Fibroblast of skin of right biceps (primary cell): ENCODE results near the gene MTCL3.

Source experiments
- DNase-seq: peaks from one replicate; pipeline ENCODE4 v3.0.0-alpha.2; 2013

Gene MTCL3

DNA sequence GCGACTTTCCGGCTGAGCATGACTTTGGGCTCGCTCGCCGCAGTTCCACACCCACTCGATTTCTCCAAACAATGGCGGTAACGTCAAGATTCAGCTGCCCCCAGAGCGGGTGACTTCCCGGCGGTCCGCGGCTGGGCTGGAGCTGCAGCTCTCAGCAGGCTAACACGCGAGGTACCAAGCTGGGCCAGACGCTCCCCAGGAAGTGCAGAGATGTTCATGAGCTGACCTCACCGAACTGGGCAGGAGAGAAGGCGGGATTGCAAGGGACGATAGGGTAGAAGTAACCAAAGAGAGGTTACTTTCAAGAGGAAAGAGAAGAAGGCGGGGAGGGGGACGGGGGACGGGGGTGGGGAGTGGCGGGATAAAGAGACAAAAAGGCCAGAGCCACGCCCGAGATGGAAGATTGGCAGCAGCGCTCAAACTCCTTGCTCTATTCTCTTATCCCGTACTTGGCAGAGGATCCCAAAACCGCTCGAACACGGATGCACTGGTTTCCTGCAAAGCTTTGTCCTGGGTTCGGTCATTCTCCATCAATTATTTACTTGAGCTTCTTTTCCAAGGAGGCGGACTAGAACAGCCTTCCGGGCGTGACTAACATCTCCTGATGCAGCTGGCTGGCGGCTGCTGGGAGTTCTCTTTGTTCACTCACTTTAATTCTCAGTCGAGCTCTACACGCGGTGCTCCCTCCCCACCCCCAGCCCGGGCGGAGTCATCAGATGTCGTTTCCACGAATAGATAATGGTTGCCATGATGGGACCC is at the start of gene MTCL3:
TSS of gene MTCL3 (minus strand) at position 626 of the 759 bp plus-strand sequence.
- peak; percentile 67 for DNase-seq

- DNase-seq, result no peak
Measured at GRCh38 chr6:127567476-127567875, 48.3 kb upstream of the MTCL3 start.

DNA sequence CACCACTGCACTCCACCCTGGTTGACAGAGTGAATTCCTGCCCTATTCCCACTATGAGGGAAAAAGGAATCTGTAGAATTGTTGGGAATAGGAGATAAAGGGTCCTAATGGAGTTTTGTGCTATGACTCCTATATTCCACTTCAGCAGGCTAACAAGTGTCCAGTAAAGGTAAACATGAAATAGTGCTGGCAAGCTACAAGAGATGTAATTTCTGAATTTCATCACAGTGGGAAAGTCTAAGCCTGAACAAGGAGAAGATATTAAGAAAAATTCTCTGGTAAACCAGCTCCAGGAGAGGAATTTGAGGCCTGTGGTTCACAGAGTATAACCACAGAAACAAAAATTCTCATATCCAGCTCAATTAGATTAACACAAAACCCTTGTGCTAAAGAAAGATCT is 47.5 kb upstream of the MTCL3 start:
- peak; percentile 17 for DNase-seq

- DNase-seq, result no peak
Measured at GRCh38 chr6:127566119-127566518, 47.0 kb upstream of the MTCL3 start.

DNA sequence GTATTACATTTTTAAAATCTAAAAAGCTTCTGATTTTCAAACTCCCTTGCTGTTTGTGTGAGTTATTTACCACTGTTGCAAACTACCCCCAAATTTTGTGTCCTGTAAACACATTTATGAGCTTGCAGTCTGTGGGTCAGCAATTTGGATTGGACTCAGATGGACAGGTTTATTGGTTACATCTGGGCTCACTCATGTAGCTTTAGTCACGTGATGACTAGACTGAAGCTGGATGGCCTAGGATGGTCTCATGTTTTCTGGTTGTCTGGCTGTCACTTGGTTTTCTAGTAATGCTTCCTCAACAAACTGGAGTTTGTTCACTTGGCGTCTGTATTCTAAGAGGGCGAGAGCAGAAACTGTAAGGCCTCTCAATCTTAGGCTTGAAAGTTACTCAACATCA is 45.6 kb upstream of the MTCL3 start:
- no peak for DNase-seq

- no peak for DNase-seq
Measured at GRCh38 chr6:127561660-127562059, 42.5 kb upstream of the MTCL3 start.

GRCh38 chr6:127554435-127555006 is 35.4 kb upstream of the MTCL3 start:
- peak; percentile 33 for DNase-seq

DNA sequence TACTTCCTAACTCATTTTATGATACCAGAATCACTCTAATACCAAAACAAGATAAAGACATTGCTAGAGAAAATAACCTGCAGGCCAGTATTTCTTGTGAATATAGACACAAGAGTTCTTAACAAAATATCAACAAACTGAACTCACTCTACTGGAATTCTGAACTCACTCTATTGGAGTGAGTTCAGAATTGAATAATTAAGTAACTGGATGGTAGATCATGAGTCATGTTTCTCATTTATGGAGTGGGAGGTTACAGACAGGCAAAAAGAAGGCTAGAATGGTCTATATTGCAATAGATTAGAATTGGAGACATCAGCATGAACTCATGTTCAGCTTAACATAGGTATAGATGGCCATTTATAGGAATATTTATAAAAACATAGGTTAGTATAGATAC is 31.3 kb upstream of the MTCL3 start:
- DNase-seq, result peak; percentile 68

GRCh38 chr6:127547904-127548649 is 28.9 kb upstream of the MTCL3 start:
- peak; percentile 21 for DNase-seq

GRCh38 chr6:127547215-127547614 is 28.1 kb upstream of the MTCL3 start:
- DNase-seq, result no peak

DNA sequence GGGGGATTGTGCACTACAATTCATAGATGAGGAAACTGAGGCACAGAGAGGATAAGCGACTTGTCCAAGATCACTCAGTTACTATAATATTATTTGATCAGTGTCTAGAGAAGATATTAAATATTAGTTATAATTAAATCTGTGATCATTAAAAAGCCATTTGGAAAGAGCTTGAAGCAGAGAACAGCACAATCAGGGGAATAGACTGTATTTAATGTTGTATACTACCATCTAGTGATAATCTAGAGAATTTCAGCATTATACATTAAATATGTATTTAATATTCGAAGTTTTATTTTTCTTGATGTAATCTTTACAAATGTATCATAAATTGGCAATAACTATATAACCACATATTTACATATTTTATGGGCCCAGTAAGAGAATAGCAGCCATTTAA is 20.1 kb upstream of the MTCL3 start:
- DNase-seq, result peak; percentile 18

GRCh38 chr6:127538750-127539264 is 19.7 kb upstream of the MTCL3 start:
- DNase-seq, result no peak

DNA sequence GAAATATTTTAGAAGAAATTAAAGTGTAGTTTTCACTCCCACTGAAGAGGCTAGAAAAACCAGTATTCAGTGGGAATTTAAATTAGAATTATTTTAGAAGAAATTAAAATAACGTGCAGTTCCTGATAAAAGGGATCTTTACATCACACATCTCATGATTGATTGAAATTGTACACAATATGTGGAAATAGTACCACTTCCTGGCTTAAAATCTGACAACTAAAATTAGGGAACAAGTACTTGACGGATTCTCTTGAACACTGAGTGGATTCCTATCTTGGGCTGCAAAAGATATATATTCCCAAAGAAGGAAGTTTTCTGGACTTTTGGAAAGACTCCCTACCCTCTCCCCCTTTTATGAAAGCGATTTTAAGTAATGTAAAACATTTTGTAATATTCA is 14.6 kb upstream of the MTCL3 start:
- no peak for DNase-seq

DNA sequence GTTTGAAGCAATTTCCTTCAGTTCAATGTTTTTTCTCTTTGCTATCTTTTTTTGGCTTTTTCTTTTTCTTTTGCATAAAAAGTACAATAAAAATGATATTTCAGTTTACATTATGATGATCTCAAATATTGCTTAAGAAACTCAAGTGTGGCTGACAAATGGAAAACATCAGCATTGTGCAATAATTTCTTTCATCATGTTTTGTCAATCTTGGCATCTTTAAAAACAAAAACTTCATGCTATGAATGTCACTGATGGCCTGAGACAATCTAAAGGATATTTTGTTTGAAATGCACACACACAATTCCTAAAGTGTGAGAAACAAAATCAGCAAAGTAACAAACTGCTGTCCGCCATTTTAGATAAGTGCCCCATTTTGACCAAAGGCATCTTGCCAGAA is 13.9 kb upstream of the MTCL3 start:
- no peak for DNase-seq

DNA sequence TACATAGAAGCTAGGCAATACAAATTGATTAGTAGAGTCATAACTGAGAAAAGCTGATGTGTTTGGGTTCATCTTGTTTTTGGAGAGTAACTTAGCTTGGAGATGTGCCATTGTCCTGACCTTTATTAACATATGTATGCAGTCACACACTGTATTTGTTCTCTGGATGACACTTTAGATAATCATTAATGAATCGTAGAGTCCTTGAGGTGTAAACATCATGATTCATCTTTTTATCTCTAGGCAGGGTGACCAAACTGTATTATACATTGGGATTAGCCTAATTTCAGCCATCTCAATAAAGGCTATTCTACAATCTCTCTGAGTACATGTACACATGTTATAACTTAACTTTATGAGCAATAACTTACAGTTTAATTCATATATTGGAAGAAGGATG is 3.6 kb upstream of the MTCL3 start:
- DNase-seq, result no peak

DNA sequence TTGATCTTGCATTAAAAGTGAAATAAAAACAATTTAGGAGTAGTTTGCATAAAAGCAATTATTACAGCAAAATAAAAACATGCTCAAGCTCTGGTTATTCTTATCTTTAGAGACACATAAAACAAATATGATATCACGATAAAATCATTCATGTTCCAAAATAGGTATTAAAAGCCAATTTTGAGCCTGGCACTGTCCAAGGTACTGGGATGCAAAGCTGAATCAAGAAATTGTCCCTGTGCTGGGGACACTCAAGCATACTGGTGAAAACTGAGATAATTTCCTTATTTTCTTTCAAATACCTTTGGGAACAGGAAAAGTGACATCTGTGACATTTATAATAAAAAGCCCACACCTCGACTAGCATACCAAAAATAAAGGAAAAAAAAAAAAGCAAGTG is 931 bp upstream of the MTCL3 start:
- peak; percentile 30 for DNase-seq

DNA sequence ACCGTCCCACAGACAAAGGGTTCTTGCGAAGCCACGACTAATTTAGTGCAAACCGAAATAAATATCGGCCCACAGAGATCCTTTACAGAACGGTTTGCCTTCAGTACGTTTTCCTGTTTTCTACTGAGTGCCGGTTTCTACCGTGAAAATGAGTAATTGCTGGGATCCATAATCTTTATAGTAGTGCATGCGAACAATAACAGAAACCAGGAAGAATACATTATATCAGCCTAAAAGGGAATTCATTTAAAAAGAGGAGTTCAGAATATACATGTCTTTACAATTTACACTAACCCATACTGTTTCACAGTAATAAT is 292 bp upstream of the MTCL3 start:
- no peak for DNase-seq

GRCh38 chr6:127518191-127518709 is 885 bp downstream of the MTCL3 start:
- no peak for DNase-seq

- no peak for DNase-seq
Measured at GRCh38 chr6:127517693-127518092, 1.4 kb downstream of the MTCL3 start.

DNA sequence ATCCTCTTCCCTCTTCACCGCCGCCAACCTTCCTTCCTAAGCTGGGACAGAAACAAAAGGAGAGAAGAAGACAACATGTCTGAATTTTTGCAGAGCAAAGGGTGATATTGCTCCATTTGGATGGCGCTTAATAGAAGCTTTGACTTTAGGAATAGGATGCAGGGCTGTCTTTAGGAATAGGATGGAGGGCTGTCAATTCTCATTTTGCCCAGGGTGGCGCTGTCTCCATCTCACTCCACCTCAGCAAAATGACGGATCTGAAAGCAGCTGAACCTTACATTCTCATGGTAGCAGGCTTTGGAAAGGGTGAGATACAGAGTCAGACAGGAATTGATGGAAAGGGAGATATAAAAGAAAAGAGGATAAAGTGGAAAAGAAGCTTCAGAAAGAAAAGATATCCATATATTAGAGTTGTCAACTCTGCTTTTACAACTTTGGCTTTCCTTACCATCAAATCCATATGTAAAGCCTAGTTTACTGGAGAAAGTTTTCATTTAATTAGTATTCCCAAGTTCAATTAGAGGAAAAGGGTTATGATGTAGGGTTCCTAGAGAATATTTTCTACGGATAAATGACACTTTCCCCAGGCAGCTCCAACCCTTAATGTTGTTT is 2.4 kb downstream of the MTCL3 start:
- peak; percentile 62 for DNase-seq

- DNase-seq, result peak; percentile 74
Measured at GRCh38 chr6:127515794-127516661, 3.1 kb downstream of the MTCL3 start.

DNA sequence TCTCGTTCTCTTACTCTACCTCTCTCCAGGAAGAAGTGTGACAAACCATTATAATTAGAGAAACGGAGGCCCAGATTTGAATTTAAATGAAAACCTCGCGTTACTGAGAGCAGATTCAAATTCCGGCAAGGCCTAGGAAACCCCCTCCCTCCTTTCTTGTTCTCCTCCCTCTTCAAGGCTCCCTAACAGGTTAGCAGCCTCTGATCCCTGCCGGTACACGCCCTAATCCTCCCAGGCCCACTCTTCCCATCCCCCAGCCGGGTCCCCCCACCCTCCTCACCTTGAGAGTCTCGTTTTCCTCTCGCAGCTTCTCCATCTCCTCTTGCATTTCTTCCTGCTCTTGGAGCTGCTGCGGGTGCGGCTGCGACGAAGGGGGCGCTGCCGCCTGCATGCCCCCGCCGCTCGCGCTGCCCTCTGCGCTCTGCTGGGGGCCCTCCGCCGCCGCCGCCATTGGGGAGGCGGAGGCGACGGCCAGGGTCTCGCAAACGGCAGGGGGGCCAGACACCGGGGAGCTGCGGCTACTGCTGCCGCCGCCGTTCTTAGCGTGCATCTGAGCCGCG is 3.8 kb downstream of the MTCL3 start:
- DNase-seq, result peak; percentile 49
